GM18951 (cell line): ENCODE results near the gene KPNA3.

Source experiments
- POLR2A ChIP-seq: IDR thresholded peaks from 4 replicates; pipeline ENCODE4 v1.6.1; 2011; ENCODE audit warnings: mild to moderate bottlenecking; ENCODE audit not compliant: insufficient read length, insufficient read depth; ENCODE audit errors: extremely low read depth
- in situ Hi-C: fragments of 300-500 bp; cut with MboI; formaldehyde crosslinking; loops from one replicate; pipeline ENCODE4 v1.12.0; 2022; ENCODE audit warnings: low sequenced_read_pairs, mixed read lengths, inconsistent platforms; ENCODE audit not compliant: unreplicated experiment

KPNA3 gene

DNA sequence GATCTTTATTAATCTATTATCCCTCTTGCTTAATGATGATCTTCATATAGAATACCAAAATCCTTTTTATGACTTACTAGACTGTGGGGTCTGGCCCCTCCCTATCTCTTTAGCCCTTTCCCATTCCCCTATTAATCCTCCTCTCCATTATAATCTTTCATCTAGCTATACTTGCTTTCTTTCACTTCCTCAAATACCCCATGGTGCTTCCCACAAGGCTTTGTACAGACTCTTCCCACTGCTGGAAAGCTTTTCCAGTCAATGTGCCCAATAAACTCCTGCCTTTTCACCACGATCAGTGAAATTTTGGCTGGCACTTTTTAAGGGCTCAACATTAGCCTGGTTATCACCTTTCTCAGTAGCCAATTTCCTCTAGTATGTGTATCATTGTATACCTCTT is 98.0 kb downstream of the KPNA3 start:
- in situ Hi-C loops = no loop called here

DNA sequence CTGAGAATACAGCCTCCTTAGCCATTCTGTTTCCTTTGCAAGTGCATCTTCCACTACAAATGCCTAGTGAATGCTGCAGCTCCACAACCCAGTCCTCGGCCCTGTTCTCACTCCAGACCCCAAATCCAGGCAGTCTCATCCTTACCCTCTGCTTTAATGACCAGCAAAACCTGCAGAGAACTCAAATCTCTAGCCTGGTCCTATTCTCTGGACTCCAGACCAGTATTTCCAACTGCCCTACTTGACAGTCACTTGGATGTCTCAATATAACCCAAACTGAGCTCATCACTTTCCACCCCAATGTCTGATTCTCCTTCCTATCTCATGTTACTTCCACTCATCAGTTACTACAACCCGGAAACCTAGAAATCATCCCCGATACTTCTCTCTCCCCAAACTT is 98.6 kb downstream of the KPNA3 start:
- in situ Hi-C loops = no loop called here

More for the DNA sequence above, 98.0 kb downstream of the KPNA3 start:
- TF ChIP-seq POLR2A = no peak

GRCh38 chr13:49693191-49693733 is 99.2 kb downstream of the KPNA3 start:
- in situ Hi-C loops = no loop called here
- no peak for TF ChIP-seq POLR2A

More for the DNA sequence above, 98.6 kb downstream of the KPNA3 start:
- TF ChIP-seq POLR2A = no peak

DNA sequence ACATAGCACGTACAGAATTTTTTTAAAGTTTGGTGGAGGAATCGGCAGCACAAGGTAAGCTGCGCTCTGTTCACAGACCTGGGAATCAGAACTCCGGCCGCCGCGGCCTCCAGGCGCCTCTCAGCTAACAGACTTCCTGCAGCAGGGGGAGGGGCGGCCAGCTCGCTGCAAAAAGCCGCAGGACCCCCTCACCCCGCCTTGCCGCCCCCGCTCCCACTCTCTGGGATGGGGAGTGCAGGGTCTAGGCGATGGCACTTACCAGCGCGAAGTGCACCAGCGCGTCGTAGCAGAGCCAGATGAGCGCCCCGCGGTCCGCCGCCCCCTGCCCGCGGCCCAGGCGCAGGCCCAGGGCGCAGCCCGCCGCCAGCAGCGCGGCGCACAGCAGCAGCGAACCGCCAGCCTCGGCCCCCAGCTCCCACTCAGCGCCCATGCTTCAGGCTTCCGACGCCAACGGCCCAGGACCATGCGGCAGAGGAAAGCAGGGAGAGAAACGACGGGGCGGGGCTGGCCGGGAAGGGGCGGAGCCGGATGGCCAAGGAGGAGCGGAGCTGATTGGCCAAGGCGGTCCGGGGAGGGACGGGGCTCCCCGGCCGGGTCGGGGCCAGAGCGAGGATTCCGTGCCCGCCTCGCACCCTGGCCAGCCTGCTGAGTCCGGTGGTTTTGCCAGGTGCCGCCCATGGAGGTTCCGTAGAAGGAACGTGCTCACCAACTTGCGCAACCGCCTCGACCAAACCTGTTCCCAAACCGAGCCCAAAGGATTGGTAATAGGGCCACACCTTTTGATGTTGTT is 101.3 kb downstream of the KPNA3 start, which contains the start of gene EBPL:
TSS of gene EBPL (minus strand) at position 492 of the 790 bp plus-strand sequence. CDS start at position 430, 62 bp downstream.
- in situ Hi-C loops = no loop called here
- peak; percentile 81 for TF ChIP-seq POLR2A

DNA sequence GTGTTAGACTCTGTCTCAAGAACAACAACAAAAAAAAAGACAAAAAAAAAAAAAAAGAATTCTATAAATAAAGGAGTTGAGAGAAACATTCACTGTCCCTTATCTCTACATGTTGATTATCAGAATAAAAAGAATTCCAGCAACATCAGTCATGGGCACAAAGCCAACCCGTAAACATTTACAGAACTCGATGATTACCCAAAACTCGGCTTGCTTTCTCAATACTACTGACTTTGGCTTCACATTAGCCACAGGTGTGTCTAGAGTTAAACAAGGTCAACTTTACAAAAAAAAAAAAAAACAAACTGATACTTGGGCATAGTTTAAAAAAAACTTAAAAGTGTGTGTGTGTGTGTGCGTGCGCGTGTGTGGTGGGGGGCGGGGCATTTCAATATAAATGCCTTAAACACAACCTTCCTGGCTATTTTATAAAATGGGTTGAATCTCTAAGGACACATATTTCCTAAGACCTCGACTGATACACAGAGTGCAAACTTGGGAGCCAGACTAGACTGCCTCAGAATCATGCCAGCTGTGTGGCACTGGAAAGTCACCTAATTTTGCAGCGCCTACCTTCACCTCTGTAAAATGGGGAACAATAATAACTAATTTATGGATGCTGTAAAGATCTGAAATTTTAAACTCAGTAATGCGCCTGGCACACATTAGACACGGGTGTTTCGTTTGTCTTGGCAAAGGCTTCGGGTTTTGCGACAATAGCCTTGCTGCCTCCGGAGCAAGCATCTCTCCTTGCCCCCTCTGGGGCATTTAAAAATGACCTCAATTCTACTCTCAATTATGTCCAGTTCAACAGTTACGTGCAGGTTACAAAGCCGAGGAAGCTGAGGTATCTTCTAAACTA is 102.1 kb downstream of the KPNA3 start:
- in situ Hi-C loops = no loop called here
- no peak for TF ChIP-seq POLR2A

DNA sequence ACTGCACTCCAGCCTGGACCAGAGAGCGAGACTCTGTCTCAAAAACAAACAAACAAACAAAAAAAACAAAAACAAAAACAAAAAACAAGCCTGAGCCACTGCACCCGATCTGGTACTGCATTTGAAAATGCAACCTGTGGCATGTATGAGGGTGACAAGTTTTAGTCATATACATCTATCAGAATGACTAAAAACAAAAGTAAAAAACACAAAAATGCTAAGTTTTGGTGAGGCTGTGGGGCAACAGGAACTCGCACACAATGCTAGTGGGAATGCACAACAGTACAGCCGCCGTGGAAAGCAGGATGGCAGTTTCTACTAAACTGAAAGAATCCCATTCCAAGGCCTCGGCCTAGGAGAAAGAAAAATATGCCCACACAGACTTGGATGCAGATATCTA is 109.0 kb downstream of the KPNA3 start:
- no peak for TF ChIP-seq POLR2A
- in situ Hi-C loops = loop anchor here (10.0 kb wide), 1 partner anchor 161 kb away; no protein-coding TSS in a partner anchor

- TF ChIP-seq POLR2A = no peak
- in situ Hi-C loops = loop anchor here (10.0 kb wide), 1 partner anchor 163 kb away; no protein-coding TSS in a partner anchor
Observed at GRCh38 chr13:49681842-49682435, 110.5 kb downstream of the KPNA3 start.

GRCh38 chr13:49679246-49679645 is 113.2 kb downstream of the KPNA3 start:
- no peak for TF ChIP-seq POLR2A
- in situ Hi-C loops = no loop called here

DNA sequence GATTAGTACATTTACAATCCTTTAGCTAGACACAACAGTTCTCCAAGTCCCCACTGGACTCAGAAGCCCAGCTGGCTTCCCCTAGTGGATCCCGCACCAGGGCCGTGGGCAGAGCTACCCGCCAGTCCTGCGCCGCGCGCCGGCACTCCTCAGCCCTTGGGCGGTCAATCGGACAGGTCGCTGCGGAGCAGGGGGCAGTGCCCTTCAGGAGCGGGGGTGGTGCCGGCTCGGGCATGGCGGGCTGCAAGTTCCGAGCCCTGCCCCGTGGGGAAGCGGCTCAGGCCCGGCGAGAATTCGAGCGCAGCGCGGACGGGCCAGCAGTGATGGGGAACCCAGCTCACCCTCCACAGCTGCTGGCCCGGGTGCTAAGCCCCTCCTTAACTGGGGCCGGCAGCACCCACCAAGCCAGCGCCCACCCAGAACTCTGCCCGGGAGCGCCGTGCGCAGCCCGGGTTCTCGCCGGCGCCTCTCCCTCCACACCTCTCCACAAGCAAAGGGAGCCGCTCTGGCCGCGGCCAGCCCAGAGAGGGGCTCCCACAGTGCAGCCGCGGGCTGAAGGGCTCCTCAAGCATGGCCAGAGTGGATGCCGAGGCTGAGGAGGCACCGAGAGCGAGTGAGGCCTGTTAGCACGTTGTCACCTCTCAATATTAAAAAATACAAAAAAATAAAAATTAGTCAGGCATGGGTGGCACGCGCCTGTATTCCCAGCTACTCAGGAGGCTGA is 114.1 kb downstream of the KPNA3 start:
- in situ Hi-C loops = no loop called here
- TF ChIP-seq POLR2A = no peak

DNA sequence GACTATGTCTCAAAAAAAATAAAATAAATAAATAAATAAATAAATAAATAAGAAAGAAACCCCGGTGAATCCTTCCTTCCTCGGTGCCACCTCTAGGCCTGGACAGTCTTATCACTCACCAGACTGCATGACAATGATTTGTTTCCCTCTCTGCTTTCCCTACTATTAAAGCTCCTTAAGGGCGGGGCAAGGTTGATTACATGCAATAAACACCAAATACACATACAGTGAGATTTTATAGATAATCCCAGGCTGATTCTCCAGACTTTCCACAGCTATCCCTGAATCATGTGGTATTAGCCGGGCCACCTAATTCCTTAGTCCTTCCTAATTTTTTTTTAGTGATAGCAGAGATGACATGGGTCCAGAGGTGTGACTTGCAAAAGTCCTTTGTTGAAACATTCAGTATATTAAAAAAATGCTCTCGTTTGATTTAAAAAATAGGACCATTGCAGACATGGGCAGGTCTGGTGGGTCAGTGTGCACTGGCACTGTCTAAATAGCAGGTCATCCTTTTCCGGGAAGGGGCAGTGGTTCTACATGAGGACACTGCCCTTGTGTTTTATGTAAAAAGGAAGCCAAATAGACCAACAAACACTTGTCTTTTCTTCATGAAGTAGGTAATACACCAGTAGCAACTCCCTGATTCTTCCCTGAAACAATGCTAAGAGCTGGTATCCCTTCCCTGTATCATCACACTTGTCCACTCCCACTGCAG is 115.7 kb downstream of the KPNA3 start:
- in situ Hi-C loops = no loop called here
- TF ChIP-seq POLR2A = no peak

- in situ Hi-C loops = loop anchor here (25.0 kb wide), 1 partner anchor 1391 kb away; no protein-coding TSS in a partner anchor
- no peak for TF ChIP-seq POLR2A
Observed at GRCh38 chr13:49670828-49671227, 121.7 kb downstream of the KPNA3 start.
